GM10847 (cell line): ENCODE results near the gene NRDE2.

ENCODE experiments used
- POLR2A ChIP-seq: IDR thresholded peaks from 2 replicates; pipeline ENCODE4 v1.6.1; 2011; ENCODE audit not compliant: insufficient read length; ENCODE audit errors: extremely low read depth

Gene NRDE2

DNA sequence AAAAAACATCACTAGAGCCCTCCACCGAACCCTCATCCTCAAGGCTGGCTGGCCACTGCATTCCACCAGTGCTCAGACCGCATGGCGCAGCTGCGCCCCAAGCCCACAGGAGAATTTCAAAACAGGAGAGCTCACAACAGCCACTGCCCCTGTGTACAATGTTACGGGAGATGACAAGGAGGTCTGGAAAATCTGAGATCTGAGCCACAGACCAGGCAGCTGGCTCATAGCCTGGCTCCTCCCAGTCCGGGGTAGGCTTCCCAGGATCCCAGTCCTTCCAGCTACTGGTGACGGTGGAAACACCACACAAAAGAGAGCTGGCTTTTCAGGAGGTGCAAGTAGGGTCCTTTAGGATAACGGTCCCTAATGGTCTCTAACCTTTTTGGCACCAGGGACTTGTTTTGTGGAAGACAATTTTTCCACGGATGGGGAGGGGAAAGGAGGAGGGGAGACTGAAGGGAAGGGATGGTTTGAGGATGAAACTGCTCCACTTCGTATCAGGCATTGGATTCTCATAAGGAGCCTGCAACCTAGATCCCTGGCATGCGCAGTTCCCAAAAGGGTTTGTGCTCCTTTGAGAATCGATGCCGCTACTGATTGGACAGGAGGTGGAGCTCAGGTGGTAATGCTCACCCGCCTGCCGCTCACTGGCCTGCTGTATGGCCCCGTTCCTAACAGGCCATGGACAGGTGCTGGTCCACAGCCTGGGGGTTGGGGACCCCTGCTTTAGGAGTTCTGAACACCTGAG is 23.0 kb upstream of the NRDE2 start:
- no peak for TF ChIP-seq POLR2A

DNA sequence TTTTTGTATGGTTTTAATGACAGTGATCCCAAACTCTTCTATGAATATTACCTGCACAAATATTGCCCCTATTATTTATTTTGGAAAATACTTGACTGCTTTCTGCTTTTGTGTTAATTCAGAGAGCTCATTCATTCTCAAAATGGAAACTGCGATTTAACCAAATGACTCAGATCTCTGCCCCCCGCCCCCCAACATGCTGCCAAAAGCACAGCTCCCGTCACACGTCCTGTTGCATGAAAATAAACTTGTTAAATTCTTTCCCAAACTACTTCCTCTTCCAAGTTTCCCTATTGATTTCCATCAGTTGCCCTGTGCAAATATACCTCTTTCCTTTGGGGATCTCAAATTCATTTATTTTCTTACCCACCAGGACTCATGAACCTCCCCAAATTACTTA is 18.0 kb upstream of the NRDE2 start:
- no peak for TF ChIP-seq POLR2A

DNA sequence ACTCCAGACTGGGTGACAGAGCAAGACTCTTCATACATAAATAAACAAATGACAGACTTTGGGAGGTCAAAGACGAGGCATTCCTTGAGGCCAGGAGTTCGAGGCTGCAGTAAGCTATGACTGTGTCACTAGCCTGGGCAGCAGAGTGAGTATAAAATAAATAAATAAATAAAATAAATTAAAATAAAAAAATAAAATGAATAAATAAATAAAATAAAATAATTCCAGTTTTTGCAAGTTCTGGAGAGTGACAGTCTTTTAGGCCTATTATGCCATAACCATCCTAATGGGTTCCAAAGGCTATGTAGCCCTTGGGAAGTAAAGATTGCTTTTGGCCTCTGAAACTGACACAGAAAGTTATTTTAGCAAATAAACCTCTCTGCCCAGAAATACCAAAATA is 16.5 kb upstream of the NRDE2 start:
- no peak for TF ChIP-seq POLR2A

DNA sequence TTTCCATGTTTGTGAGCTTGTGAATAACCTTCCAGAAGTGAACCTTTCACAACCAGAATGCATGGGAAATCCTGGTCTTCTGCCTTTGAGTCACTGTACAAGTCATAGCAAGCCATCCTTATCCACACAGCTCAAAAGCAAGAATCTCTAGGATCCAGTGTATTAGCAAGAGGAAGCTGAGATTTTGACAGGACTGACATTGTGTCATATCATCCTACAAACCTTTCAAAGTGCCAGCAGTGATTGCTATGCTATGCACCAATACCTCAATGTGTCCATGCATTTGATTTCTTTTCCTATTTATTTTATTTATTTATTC is 13.5 kb upstream of the NRDE2 start:
- TF ChIP-seq POLR2A = no peak

DNA sequence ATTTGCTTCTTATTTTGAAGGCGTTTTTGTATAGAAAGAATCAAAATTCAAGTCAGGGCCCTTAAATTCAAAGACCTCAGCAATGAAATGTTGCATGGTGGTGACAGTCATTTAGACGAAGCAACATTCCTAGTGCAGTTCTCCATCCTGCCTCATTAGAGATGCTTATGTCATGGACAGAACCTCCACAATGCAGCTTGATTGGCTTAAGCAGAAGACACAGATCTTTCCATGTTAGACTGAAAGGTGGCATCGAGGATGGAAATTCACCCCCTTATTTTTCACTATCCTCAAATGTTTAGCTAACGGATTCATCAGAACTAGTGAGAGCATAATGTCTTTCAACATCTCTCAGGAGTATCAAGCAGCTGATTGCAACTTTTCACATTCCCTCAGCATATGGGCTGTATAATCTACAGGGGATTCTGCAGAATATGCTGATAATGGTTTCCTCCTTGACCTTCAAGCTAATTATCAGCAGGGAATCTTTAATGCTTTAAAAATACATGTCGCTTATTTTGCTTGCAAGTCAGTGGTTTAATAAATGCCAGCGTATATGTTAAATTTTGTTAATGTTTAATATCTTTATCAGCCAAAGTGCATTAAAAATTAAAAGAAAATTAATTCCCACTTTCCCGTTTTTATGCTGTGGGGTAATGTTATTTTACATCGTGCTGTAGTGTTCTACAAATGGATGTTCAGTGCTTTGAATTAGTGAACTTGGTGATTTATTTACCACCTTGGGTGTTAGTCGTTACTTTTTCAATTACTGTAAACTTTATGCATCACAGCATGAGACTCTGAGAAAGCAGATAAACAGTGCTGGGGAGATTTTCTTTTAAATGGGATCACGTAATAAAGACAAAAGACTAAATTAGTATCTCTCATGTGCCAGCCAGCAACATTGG is 12.8 kb upstream of the NRDE2 start:
- no peak for TF ChIP-seq POLR2A

DNA sequence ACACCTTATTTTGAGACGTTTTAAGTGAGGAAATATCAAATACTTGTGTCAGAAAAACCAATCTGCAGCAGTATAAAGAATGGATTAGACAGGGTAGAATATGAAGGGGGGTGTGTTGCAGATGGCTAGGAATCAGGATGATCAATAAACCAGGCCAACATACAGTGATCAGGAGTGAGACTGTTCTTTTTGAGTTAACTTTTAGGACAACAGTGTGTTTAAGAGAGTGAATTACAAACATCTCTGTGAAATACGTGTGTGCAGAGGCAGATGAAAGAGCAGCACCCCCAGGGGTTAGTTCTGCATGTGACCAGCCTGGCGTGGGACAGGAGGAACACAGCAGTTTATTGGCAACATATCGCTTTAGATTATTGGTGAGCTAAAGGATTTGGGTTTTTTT is 10.6 kb upstream of the NRDE2 start:
- no peak for TF ChIP-seq POLR2A

DNA sequence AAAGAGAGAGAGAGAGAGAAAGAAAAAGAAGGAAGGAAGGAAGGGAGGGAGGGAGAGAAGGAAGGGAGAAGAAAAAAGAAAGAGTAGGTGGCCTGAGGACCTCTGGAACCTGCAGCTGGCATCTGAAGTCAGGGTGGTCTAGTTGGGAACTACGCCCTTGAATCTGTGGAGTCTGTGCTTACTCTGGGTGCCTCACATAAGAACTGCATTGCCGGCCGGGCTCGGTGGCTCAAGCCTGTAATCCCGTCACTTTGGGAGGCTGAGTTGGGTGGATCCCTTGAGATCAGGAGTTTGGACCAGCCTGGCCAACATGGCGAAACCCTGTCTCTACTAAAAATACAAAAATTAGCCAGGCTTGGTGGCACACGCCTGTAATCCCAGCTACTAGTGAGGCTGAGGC is 10.0 kb upstream of the NRDE2 start:
- TF ChIP-seq POLR2A = no peak

DNA sequence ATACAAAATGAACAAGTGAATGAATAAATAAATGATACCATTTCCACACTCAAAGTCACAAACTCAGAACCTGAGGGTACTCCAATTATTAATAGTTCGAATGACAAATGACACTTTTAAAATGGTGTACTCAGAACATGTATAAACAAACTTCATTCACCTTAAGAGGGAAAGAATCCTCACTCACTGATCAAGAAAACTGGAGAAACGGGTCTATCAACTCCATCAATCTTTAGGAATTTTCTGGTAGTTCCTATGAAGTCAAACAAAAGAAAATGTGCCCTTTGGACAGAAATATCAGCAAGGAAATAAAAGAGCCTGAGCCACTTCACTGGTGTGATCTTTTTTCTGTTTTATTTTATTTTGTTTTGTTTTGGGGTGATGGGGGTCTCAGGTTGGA is 5.2 kb upstream of the NRDE2 start:
- TF ChIP-seq POLR2A = no peak

DNA sequence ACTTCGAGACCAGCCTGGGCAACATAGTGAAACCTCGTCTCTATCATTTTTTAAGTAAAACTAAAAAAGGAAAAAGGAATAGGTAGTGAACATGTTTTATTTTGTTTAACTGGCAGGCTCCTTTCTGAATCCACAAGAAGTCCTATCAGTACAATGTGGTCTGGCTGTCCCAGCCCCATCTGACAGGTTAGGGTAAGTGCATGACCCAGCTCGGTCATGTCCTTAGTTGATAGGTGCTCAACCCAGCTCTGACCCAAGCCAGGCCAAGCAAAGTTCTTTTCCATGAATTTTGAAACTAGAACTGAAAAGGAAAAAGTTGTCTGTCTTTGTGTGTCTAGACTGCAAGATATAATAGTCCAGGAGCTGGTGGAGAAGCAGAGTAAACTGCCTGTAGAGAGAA is 4.7 kb upstream of the NRDE2 start:
- no peak for TF ChIP-seq POLR2A

DNA sequence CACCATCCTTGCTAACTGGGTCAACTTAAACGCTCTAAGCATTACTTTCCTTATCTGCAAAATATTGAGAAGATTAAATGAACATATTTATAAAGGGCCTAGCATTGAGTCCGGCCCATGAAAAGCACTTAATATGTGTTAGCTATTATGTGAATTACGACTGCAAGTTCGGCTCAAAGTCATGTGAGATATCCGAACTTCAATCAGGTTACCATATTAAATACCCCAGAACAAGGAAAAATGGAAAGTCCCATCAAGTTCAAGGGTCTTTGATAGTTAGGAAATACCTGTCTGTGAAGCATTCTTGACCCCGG is 487 bp upstream of the NRDE2 start:
- no peak for TF ChIP-seq POLR2A

DNA sequence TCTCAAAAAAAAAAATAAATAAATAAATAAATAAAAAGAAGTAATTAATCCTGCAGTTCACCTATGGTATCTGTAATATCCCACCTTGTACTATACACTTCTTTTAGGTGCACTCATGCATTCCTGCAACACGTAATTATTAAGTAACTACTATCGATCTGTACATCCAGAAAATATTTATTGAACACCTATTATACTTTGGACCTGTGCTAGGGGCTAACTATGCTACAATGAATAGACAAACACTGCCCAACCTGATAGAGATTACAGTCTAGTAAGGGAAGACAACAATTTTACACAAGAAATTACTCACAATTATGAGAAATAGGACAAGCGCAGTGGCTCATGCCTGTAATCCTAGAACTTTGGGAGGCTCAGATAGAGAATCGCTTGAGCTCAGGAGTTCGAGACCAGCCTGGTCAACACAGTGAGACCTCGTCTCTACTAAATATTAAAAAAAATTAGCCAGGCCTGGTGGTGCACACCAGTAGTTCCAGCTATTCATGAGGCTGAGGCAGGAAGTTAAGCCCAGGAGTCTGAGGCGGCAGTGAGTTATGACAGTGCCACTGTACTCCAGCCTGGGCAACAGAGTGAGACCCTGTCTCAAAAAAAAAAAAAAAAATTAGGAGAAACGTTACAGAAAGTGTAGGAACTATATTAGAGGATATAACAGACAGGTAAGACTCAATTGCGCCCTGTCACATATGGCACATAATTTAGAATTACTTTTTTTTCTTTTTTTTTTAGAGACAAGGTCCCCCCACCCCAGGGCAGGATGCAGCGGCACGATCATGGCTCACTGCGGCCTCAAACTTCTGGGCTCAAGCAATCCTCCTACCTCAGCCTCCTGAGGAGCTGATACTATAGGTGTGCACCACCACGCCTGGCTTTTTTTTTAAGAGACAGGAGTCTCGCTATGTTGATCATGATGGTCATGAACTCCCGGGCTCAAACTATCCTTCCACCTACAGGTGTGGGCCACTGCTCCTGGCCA is 1.2 kb downstream of the NRDE2 start:
- TF ChIP-seq POLR2A = no peak

DNA sequence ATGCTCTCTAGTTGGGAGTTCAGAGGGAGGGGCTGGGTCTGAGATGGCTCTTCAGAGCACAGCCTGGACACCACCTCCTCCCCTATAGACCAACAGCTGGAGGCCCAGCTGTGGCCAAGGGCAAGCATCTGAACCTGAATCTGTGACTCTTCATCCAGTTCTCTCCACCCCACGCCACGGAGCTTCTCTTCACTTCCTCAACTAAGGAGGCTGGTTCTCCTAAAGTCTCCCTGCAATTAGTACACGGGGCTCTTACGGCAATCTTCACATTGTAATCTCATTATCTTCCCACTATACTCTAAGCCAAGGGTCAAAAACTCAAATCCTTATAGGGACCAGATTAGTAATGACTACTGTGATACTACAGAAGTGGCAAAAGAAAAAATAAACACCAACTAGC is 9.8 kb downstream of the NRDE2 start:
- TF ChIP-seq POLR2A = no peak

DNA sequence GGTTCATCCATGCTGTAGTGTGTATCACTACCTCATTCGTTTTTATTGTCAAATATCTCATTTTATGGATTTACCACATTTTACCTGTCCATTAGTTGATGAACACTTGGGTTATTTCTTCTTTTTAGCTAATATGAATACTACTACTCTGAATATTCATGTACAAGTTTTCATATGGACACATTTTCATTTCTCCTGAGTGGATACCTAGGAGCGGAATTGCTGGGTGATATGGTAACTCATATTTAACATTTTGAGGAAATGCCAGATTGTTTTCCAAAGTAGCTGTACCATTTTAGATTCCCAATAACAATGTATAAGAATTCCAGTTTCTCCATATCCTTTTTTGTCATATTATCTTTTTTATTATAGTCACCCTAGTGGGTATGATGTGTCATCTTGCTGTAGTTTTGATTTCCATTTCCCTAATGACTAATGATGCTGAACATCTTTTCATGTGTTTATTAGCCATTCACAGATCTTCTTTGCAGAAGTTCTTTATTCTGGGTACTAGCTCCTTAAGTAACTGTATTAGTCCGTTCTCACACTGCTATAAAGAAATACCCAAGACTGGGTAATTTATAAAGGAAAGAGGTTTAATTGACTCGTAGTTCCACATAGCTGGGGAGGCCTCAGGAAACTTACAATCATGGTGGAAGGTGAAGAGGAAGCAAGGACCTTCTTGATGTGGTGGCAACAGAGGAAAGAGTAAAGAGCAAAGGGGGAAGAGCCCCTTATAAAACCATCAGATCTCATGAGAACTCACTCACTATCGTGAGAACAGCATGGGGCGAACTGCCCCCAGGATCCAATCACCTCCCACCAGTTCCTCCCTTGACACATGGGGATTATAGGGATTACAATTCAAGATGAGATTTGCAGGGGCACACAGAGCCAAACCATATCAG is 11.9 kb downstream of the NRDE2 start:
- no peak for TF ChIP-seq POLR2A

DNA sequence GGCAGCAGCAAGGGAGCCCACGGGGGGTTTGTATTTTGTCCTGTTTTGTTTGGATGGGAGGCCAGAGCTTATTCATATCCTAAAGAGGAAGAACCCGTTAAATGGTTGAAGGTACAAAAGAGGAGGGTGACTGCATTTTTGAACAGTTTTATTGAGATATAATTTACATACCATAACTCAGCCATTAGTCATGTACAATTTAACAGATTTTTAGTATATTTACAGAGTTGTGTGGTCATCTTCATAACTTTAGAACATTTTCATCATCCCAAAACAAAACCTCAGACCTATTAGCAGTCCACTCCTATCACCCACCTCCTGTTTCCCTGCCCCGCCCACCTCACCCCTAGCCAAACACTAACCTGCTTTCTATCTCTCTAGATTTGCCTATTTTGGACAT is 12.6 kb downstream of the NRDE2 start:
- TF ChIP-seq POLR2A = no peak

DNA sequence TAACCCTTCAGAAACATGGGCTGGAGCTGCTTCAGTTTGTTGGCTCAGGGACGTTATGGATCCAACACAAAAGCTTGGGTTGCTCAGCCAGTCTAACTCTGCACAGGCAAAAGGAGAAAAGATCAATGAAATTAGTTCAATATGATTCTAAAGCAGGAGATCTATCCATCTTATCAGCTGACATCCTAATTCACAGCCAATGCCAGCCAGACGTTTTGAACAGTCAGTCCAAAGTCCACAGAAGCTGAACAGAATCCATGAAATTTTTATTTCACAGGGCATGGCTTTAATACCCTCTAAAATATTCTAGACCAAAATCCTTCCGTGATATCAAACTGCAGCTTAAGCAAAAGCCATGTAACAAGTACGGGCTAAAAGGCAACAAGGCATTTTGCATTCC is 13.7 kb downstream of the NRDE2 start:
- TF ChIP-seq POLR2A = no peak
